ENCODE results near the gene PLK1. TPM values are rescaled to one million over a fixed set of nuclear protein-coding genes. Genes with fewer than 3 reads are reported as not detected.

Gene PLK1
- total RNA-seq, 6 donors from 2014 or later: 2.5 to 14.0 (median 4.8) TPM

GRCh38 chr16:23724096-23724784, 45.6 kb downstream of the PLK1 start:
- no peaks in the 10 kb centered on the region for H3K36me3 ChIP-seq
- H3K27me3 ChIP-seq: no peaks in the 10 kb centered on the region
- H3K9me3 ChIP-seq: peaks cover 0 to 17% (median 7%) of the 10 kb centered on the region in 4 donors
- DNase-seq (no peak), ATAC-seq (ENCODE audit: low FRiP score in 2 of 2) (no peak)
- no peak for TF ChIP-seq CTCF (IDR thresholded peaks at IDR 0.05)
- no peak for TF ChIP-seq POLR2A (IDR thresholded peaks at IDR 0.05)
- no peak for TF ChIP-seq EP300 (IDR thresholded peaks at IDR 0.05)
- no peak for TF ChIP-seq POLR2AphosphoS5 (IDR thresholded peaks at IDR 0.05)
- 69 to 73% methylated on average over 8 of the region's 8 CpGs for WGBS, 2 donors
- no peak overlapping the region for H3K4me3 ChIP-seq
- H3K4me1 ChIP-seq: peaks cover 0 to 4% (median 0%) of the 10 kb centered on the region in 4 donors
- no peak overlapping the region for H3K27ac ChIP-seq

- no peak for ATAC-seq (ENCODE audit: low FRiP score in 2 of 2)
- no peak overlapping the region for H3K4me3 ChIP-seq
- no peaks in the 10 kb centered on the region for H3K27me3 ChIP-seq
- H3K27ac ChIP-seq: no peak overlapping the region
- DNase-seq: no peak
- peaks cover 0 to 4% (median 0%) of the 10 kb centered on the region in 4 donors for H3K4me1 ChIP-seq
- WGBS, 2 donors: 55 to 61% methylated on average over 3 of the region's 3 CpGs
- no peaks in the 10 kb centered on the region for H3K36me3 ChIP-seq
- H3K9me3 ChIP-seq: peaks cover 0 to 17% (median 7%) of the 10 kb centered on the region in 4 donors
- TF ChIP-seq EP300 (IDR thresholded peaks at IDR 0.05): no peak
- TF ChIP-seq POLR2AphosphoS5 (IDR thresholded peaks at IDR 0.05): no peak
- TF ChIP-seq POLR2A (IDR thresholded peaks at IDR 0.05): no peak
- TF ChIP-seq CTCF (IDR thresholded peaks at IDR 0.05): no peak
These were observed 46.1 kb downstream of the PLK1 start for GRCh38 chr16:23724785-23725131.

- TF ChIP-seq POLR2AphosphoS5 (IDR thresholded peaks at IDR 0.05) (no peak), POLR2A (IDR thresholded peaks at IDR 0.05) (no peak), EP300 (IDR thresholded peaks at IDR 0.05) (no peak)
- peaks cover 0 to 4% (median 0%) of the 10 kb centered on the region in 4 donors for H3K4me1 ChIP-seq
- WGBS, 2 donors: 80 to 81% methylated on average over 3 of the region's 3 CpGs
- ATAC-seq (ENCODE audit: low FRiP score in 2 of 2) (no peak), DNase-seq (no peak)
- H3K9me3 ChIP-seq: peaks cover 0 to 17% (median 7%) of the 10 kb centered on the region in 4 donors
- no peak overlapping the region for H3K4me3 ChIP-seq
- no peak overlapping the region for H3K27ac ChIP-seq
- H3K27me3 ChIP-seq: no peaks in the 10 kb centered on the region
- no peaks in the 10 kb centered on the region for H3K36me3 ChIP-seq
These were observed 48.0 kb downstream of the PLK1 start for GRCh38 chr16:23726710-23727109.

- no peaks in the 10 kb centered on the region for H3K36me3 ChIP-seq
- H3K9me3 ChIP-seq: peaks cover 0 to 7% (median 3%) of the 10 kb centered on the region in 4 donors
- 61 to 62% methylated on average over 10 of the region's 10 CpGs for WGBS, 2 donors
- no peak overlapping the region for H3K27ac ChIP-seq
- H3K4me1 ChIP-seq: peaks cover 0 to 4% (median 0%) of the 10 kb centered on the region in 4 donors
- TF ChIP-seq EP300 (IDR thresholded peaks at IDR 0.05): no peak
- no peak for TF ChIP-seq POLR2A (IDR thresholded peaks at IDR 0.05)
- no peak for TF ChIP-seq CTCF (IDR thresholded peaks at IDR 0.05)
- no peak for TF ChIP-seq POLR2AphosphoS5 (IDR thresholded peaks at IDR 0.05)
- no peak overlapping the region for H3K4me3 ChIP-seq
- no peaks in the 10 kb centered on the region for H3K27me3 ChIP-seq
- DNase-seq (no peak), ATAC-seq (ENCODE audit: low FRiP score in 2 of 2) (no peak)
These were observed 49.4 kb downstream of the PLK1 start for GRCh38 chr16:23728112-23728477.

GRCh38 chr16:23729503-23730424, 51.1 kb downstream of the PLK1 start:
- H3K27me3 ChIP-seq: no peaks in the 10 kb centered on the region
- H3K4me3 ChIP-seq: no peak overlapping the region
- DNase-seq (peak in 1 of 2 donors; percentile 33), ATAC-seq (ENCODE audit: low FRiP score in 2 of 2) (peak in 1 of 2 donors; percentile 43)
- WGBS, 2 donors: 77 to 80% methylated on average over 12 of the region's 12 CpGs
- no peak for TF ChIP-seq EP300 (IDR thresholded peaks at IDR 0.05)
- no peak for TF ChIP-seq CTCF (IDR thresholded peaks at IDR 0.05)
- TF ChIP-seq POLR2A (IDR thresholded peaks at IDR 0.05): no peak
- no peak for TF ChIP-seq POLR2AphosphoS5 (IDR thresholded peaks at IDR 0.05)
- no peaks in the 10 kb centered on the region for H3K36me3 ChIP-seq
- peaks cover 0 to 4% (median 0%) of the 10 kb centered on the region in 4 donors for H3K4me1 ChIP-seq
- H3K27ac ChIP-seq: no peak overlapping the region
- H3K9me3 ChIP-seq: no peaks in the 10 kb centered on the region
